ENCODE results near the gene HKDC1. TPM values are rescaled to one million over a fixed set of nuclear protein-coding genes. Genes with fewer than 3 reads are reported as not detected.

The HKDC1 gene
- polyA plus RNA-seq, 1 donor from 2014 or later, result 0.07 TPM

- TF ChIP-seq EZH2 (IDR thresholded peaks at IDR 0.05; ENCODE audit: borderline replicate concordance, insufficient read depth, low read length, poor library complexity, severe bottlenecking) (no peak), TAF1 (IDR thresholded peaks at IDR 0.05; ENCODE audit: low read depth) (no peak), EP300 (conservative IDR thresholded peaks at IDR 0.05; ENCODE audit: poor library complexity, severe bottlenecking) (no peak), POLR2AphosphoS5 (IDR thresholded peaks at IDR 0.05) (no peak)
- Histone ChIP-seq H3K27ac (ENCODE audit: low read length) (no peak overlapping the region), H2AFZ (ENCODE audit: low read depth, low read length) (no peak overlapping the region), H3K9me3 (ENCODE audit: low read length) (no peaks in the 10 kb centered on the region), H4K20me1 (ENCODE audit: insufficient read depth) (no peaks in the 10 kb centered on the region), H3K4me2 (ENCODE audit: low read length) (no peak overlapping the region), H3K9ac (ENCODE audit: low read length) (no peak overlapping the region), H3K9me2 (ENCODE audit: insufficient read depth, low read length) (no peaks in the 10 kb centered on the region), H3K4me3 (ENCODE audit: low read length) (no peak overlapping the region), H3K36me3 (ENCODE audit: insufficient read depth, low read length) (no peaks in the 10 kb centered on the region), H3K79me2 (replicated peaks; ENCODE audit: insufficient read depth, low read length) (no peaks in the 10 kb centered on the region), H3K27me3 (ENCODE audit: insufficient read depth, low read depth, low read length) (no peaks in the 10 kb centered on the region), H3F3A (ENCODE audit: insufficient read depth, low read length, poor library complexity, severe bottlenecking) (no peaks in the 10 kb centered on the region)
These were observed 48.8 kb downstream of the HKDC1 start for GRCh38 chr10:69268761-69269416.

GRCh38 chr10:69269761-69270160 lies 49.6 kb downstream of the HKDC1 start:
- Histone ChIP-seq H3K9ac (ENCODE audit: low read length) (no peak overlapping the region), H3K9me3 (ENCODE audit: low read length) (no peaks in the 10 kb centered on the region), H3K4me2 (ENCODE audit: low read length) (no peak overlapping the region), H4K20me1 (ENCODE audit: insufficient read depth) (no peaks in the 10 kb centered on the region), H3F3A (ENCODE audit: insufficient read depth, low read length, poor library complexity, severe bottlenecking) (no peaks in the 10 kb centered on the region), H3K27ac (ENCODE audit: low read length) (no peak overlapping the region), H3K79me2 (replicated peaks; ENCODE audit: insufficient read depth, low read length) (no peaks in the 10 kb centered on the region), H2AFZ (ENCODE audit: low read depth, low read length) (no peak overlapping the region), H3K4me3 (ENCODE audit: low read length) (no peak overlapping the region), H3K36me3 (ENCODE audit: insufficient read depth, low read length) (no peaks in the 10 kb centered on the region), H3K9me2 (ENCODE audit: insufficient read depth, low read length) (no peaks in the 10 kb centered on the region), H3K27me3 (ENCODE audit: insufficient read depth, low read depth, low read length) (no peaks in the 10 kb centered on the region)
- TF ChIP-seq REST (IDR thresholded peaks at IDR 0.05; ENCODE audit: borderline replicate concordance), result no peak
- TF ChIP-seq RAD21 (conservative IDR thresholded peaks at IDR 0.05), result no peak
- no peak for TF ChIP-seq MXI1 (conservative IDR thresholded peaks at IDR 0.05; ENCODE audit: poor library complexity, severe bottlenecking)
- no peak for TF ChIP-seq SMC3 (conservative IDR thresholded peaks at IDR 0.05; ENCODE audit: poor library complexity)
- no peak for TF ChIP-seq EZH2 (IDR thresholded peaks at IDR 0.05; ENCODE audit: borderline replicate concordance, insufficient read depth, low read length, poor library complexity, severe bottlenecking)
- no peak for TF ChIP-seq TAF1 (IDR thresholded peaks at IDR 0.05; ENCODE audit: low read depth)
- no peak for TF ChIP-seq POLR2AphosphoS5 (IDR thresholded peaks at IDR 0.05)
- TF ChIP-seq CTCF (IDR thresholded peaks at IDR 0.05; ENCODE audit: poor library complexity, severe bottlenecking), result no peak
- TF ChIP-seq EP300 (conservative IDR thresholded peaks at IDR 0.05; ENCODE audit: poor library complexity, severe bottlenecking), result no peak
